ENCODE results near the gene UQCC5.

The UQCC5 gene, protein sequence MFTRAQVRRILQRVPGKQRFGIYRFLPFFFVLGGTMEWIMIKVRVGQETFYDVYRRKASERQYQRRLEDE

DNA sequence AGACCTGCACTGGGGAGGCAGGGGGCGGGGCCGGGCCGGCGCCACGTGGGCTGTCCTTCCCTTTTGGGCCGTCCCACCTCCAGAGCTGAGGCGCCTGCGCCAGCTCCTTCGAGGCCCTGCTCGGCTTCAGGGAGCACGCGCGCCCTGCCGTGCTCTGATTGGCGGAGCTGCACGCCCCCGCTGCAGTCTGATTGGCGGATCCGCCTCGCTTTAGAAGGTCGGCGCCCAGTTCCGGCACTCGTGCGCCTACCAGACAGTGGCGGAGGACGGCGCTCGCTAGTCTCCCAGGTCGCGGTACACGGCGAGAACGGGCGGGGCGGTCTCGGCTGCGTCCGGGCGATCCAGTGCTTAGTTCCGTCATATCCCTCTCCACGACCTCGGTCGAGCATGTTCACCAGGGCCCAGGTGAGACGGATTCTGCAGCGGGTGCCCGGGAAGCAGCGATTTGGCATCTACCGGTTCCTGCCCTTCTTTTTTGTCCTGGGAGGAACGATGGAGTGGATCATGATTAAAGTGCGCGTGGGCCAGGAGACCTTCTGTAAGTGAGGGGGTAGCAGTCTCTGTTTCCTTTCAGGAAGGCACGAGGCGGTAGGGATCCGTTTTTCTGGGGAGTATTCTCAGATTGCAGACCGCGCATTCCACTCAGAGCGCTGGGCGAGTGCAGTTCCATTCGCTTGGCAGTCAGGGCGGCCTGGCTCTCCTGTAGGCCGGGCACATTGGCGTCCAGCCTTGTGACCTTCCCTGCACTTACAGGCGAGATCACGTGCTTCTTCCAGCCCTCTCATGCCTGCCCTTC is at the start of gene UQCC5:
Gene UQCC5, plus strand, starts transcription at position 237 of the 796 bp plus-strand sequence. Its CDS starts 151 bp downstream, at position 388.
- peak; percentile 95 for DNase-seq

DNA sequence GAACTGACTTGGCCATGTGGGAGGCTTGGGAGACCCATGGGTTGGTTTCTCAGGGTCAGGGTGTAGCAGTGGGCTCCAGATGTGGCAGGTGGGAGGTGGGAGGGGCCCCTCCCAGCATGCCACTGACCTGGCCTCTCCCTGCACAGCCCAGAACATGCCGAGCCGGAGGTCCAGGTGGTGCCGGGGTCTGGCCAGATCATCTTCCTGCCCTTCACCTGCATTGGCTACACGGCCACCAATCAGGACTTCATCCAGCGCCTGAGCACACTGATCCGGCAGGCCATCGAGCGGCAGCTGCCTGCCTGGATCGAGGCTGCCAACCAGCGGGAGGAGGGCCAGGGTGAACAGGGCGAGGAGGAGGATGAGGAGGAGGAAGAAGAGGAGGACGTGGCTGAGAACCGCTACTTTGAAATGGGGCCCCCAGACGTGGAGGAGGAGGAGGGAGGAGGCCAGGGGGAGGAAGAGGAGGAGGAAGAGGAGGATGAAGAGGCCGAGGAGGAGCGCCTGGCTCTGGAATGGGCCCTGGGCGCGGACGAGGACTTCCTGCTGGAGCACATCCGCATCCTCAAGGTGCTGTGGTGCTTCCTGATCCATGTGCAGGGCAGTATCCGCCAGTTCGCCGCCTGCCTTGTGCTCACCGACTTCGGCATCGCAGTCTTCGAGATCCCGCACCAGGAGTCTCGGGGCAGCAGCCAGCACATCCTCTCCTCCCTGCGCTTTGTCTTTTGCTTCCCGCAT is 49.2 kb upstream of the UQCC5 start:
- DNase-seq = no peak

DNA sequence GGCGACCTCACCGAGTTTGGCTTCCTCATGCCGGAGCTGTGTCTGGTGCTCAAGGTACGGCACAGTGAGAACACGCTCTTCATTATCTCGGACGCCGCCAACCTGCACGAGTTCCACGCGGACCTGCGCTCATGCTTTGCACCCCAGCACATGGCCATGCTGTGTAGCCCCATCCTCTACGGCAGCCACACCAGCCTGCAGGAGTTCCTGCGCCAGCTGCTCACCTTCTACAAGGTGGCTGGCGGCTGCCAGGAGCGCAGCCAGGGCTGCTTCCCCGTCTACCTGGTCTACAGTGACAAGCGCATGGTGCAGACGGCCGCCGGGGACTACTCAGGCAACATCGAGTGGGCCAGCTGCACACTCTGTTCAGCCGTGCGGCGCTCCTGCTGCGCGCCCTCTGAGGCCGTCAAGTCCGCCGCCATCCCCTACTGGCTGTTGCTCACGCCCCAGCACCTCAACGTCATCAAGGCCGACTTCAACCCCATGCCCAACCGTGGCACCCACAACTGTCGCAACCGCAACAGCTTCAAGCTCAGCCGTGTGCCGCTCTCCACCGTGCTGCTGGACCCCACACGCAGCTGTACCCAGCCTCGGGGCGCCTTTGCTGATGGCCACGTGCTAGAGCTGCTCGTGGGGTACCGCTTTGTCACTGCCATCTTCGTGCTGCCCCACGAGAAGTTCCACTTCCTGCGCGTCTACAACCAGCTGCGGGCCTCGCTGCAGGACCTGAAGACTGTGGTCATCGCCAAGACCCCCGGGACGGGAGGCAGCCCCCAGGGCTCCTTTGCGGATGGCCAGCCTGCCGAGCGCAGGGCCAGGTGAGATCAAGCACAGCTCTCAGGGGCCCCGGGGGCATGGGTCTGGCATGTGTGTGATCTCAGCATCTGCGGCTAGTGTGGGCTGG is 48.4 kb upstream of the UQCC5 start:
- no peak for DNase-seq

DNA sequence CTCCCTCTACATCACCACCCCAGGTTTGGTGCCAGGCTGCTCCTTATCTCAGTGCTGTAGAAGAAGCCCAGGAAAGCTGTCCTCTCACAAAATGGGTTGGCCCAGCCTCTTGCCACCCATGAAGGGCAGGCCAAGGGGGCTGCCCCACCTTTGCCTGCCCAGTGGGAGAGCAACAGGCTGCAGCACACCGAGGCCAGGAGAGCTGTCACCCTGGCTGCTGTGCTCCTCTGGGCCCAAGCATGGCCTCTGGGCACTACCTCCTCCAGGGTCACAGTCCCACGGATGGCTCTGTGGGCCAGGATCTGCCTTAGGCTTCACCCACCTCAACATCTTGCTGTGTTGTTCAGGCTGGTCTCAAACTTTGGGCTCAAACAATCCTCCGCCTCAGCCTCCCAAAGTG is 47.7 kb upstream of the UQCC5 start:
- no peak for DNase-seq

DNA sequence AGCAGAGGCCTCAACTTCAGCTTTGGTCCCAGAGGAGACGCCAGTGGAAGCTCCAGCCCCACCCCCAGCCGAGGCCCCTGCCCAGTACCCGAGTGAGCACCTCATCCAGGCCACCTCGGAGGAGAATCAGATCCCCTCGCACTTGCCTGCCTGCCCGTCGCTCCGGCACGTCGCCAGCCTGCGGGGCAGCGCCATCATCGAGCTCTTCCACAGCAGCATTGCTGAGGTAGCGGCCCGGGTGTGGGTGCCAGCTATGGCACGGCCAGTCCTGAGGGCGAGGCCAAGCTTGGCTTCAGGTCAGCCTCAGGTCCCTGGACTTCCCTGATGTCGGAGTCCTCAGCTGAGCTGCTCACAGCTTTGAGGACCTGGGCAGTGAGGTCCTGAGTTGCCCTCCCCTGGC is 47.0 kb upstream of the UQCC5 start:
- DNase-seq = no peak

DNA sequence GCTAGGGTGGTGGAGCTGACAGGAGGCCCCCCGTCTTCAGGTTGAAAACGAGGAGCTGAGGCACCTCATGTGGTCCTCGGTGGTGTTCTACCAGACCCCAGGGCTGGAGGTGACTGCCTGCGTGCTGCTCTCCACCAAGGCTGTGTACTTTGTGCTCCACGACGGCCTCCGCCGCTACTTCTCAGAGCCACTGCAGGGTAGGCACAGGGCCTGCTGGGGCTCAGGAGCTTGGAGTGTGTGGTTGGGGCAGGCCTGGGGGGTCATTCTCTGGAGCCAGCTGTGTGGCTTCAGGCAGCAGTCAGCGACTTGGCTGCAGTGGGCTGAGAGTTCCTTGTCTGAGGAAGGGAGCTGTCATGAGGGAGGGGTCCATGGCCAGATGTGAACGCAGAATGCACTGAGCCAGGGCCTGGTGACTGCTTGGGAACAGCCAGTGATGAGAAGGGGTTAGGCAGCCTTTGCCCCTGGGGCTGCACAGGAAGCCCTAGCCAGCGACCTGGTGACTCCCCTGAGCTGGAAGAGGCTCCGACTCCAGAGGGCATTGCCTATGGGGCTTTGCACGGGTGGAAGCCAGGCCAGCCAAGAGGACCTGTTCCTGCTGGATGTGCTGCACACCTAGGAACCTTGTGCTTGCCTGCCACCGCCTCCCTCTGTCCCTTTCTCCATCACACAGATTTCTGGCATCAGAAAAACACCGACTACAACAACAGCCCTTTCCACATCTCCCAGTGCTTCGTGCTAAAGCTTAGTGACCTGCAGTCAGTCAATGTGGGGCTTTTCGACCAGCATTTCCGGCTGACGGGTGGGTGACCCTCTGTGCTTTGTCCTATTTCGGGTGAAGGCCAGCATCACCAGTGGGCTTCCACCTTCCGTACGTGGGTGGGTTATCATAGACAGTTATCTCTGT is 46.1 kb upstream of the UQCC5 start:
- DNase-seq = no peak

DNA sequence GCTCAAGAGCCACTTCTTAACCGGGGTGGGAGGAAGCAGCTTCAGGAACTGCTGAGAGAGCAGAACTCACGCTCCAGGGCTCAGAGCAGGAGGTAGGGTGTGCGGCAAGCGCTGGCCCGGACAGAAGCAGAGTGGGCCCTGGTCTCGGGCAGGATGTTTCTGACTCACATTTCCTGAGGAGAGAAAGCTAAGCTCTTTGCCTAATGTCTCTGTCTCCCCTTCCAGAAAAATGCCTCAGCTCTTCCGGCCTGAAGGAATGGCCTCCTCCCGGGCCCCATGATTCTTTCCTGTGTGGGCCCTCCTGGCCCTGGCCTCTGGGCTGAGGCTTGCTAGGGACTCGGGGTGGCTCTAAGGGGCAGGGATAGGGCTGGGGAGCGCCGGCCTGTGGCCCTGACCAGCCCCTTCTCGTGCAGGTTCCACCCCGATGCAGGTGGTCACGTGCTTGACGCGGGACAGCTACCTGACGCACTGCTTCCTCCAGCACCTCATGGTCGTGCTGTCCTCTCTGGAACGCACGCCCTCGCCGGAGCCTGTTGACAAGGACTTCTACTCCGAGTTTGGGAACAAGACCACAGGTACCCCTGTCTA is 45.4 kb upstream of the UQCC5 start:
- DNase-seq = no peak

DNA sequence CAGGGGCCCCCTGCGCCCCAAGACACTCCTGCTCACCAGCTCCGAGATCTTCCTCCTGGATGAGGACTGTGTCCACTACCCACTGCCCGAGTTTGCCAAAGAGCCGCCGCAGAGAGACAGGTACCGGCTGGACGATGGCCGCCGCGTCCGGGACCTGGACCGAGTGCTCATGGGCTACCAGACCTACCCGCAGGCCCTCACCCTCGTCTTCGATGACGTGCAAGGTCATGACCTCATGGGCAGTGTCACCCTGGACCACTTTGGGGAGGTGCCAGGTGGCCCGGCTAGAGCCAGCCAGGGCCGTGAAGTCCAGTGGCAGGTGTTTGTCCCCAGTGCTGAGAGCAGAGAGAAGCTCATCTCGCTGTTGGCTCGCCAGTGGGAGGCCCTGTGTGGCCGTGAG is 44.3 kb upstream of the UQCC5 start:
- DNase-seq = no peak

DNA sequence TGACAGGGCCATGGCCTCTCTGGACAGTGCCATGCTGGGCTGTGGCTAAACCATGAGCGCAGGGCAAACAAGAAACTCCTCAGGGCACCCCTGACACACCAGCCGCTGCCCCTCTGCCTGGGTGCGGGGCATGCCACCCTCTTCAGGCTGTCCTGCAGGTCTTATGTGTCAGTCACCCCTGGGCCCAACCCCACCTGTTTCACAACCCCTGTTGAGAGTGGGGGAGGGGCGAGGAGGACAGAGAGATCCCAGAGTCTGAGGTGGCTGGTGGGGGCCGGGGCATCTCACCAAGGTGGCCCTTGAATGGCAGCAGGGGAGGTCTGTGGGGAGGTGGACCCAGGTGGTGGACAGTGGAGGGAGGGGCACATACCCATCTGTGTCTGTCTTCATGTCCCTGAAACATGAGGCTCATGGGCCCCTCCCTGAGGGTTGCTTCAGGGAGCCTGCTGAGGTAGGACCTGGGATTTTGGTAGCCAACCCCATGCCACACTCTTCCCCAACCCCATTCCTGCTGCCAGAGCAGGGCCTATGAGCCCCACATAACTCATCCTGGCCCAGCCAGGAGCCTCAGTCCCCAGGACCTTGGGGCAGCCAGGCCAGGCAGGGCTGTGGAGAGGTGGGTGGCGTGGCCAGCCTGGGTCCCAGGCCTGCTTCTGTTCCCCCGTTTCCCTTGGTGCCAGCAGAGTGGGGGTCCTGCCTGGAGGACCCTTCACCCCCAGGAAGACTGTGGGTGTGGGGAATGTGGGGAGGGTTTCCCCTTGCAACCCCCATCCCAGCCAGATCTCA is 43.0 kb upstream of the UQCC5 start:
- DNase-seq = no peak

DNA sequence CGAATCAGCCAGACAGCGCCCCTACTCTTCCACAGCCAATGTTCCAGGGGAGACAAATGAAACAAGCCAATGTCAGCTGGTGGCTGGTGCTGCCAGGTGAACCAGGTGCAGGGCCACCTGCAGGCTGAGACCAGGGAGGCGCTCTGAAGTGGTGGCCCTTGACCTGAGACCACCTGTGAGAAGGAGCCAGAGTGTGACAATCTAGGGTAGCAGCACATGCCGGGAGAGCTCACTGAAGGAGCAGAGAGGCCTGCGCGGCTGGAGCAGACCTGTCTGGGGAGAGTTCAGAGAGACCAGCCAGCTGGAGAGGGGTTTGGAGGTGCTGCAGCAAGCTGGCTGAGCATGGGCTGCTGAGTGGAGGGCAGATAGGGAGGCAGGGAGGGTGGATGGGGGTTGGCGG is 42.0 kb upstream of the UQCC5 start:
- DNase-seq = peak; percentile 48

DNA sequence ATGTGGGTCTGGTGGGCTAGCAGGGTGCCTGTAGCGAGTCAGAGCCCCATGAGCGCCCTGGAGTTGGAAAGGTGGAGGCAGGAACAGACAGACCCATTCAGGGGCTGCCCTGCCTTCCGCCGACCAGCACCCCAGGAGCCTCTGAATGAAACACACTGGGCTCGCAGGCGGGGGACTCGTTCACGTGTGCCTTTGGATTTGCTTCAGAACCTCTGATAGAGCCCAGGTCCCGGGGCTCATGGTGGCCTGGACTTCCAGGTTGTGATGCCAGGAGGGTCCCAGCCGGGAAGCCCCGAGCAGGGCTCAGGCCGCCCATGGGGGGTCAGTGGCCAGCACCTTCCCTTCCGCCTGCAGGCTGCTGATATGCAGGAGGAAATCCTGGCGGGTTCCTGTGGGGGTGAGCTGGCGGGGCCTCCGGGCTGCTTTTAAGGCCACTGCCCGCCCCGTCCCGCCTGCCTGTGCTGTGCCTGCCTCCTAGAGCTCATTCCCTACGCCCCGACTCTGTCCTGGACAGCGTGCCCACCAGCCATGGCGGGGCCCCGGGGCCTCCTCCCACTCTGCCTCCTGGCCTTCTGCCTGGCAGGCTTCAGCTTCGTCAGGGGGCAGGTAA is 41.4 kb upstream of the UQCC5 start, which contains the start of gene STAB1:
Gene STAB1, plus strand, starts transcription at position 453 of the 610 bp plus-strand sequence. Its CDS starts 76 bp downstream, at position 529.
- no peak for DNase-seq

DNA sequence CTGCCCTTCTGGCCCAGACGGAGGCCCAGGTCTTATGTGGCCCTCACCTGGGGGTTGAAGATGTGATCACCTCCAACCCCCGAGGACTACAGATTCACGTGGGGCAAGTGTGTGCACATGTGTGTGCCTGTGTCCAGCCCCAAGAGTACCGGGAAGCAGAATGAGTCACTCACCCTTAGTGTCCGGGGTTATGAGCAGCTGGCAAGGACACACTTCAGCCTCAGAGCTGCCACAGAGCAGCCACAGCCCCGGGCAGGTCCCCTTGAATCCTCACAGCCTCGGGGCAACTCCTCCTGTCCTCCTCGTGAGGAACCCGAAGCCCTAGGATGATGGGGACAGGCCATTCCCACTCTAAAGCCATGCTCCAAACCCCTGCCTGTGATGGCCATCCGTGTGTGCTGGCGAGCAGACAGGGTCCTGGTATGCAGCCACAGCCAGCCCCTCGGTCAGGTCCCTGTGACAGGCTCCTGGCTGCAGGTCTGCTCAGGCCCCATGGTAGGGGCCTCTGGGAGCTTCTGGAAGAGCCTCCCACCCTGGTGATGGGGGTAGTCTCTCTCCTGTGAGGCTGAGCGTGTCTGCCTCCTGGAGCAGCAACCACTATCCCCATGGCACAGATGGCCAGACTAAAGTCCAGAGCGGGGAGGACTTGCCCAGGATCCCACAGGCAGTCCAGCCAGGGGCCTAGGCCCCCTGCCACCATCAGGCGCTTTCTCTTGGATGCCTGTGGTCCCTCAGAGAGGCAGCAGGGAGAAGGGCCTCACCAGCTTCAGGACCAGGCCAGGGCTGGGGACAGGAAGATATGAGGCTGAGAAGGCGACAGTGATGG is 40.4 kb upstream of the UQCC5 start:
- DNase-seq = peak; percentile 55

DNA sequence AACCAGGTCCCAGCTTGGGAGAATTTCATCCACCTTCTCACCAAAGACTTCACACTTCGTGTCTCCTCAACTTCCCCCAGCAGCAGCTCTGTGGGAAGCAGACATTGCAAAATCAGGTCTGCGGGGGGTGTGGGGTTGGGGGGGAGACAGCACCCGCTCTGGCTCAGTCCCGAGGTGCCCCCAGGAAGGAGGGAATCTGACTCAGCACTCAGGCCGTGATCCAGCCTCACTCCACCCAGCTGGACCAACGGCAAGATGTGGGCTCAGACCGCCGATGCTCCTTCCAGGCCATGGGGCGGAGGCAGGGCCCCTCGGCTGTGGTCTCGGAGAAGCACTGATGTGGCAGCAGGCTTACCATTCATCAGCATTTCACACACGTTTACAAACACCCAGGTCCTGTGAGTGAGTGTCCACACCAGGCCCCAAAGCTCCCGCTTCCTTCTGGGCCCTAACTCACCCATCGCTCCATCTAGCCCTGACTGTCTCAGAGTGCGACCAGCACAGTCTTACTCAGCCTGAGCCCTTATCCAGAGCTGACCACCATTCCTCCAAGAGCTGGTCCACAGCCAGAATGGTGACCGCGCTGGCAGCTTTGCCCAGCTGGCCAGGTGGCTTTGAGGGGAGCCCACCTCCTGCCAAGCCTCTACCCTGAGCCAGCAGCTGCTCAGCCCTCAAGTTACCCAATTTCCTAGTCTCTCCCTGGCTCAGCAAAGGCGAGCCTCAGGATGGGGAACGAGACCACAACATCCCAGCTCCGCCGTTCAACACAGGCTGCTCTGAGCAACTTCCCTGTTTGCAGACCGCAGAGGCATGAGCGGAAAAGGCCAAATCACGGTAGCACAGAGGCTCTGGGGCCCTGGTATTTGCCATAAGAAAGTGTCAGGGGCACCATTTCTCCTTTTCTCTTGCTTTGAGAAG is 38.0 kb upstream of the UQCC5 start:
- DNase-seq = no peak

DNA sequence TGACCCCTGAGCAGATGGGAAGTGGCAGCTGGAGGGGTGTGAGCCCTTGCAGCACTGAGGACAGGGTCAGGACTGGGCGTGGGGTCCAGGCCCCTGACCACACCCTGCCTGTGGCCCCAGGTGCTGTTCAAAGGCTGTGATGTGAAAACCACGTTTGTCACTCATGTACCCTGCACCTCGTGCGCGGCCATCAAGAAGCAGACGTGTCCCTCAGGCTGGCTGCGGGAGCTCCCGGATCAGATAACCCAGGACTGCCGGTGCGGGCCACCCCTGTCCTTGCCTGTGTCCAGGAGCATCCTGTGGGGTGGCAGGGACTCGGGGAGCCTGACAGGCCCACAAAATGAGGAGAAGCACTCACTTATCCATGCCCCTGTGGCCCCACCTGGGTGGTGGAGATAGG is 35.4 kb upstream of the UQCC5 start:
- DNase-seq = no peak

DNA sequence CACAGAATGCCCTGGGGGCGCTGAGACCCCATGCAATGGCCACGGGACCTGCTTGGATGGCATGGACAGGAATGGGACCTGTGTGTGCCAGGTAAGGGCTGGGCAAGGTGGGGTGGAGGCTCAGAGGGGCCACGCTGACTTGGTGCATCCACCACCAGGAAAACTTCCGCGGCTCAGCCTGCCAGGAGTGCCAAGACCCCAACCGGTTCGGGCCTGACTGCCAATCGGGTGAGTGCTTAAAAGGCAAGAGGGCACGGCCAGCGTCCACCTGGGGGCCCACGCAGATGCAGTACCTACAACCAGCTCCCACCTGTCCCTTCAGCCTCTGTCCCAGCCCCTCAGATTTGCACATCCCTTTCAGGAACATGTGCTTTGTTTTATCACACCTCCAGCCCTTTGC is 34.4 kb upstream of the UQCC5 start:
- DNase-seq = no peak

DNA sequence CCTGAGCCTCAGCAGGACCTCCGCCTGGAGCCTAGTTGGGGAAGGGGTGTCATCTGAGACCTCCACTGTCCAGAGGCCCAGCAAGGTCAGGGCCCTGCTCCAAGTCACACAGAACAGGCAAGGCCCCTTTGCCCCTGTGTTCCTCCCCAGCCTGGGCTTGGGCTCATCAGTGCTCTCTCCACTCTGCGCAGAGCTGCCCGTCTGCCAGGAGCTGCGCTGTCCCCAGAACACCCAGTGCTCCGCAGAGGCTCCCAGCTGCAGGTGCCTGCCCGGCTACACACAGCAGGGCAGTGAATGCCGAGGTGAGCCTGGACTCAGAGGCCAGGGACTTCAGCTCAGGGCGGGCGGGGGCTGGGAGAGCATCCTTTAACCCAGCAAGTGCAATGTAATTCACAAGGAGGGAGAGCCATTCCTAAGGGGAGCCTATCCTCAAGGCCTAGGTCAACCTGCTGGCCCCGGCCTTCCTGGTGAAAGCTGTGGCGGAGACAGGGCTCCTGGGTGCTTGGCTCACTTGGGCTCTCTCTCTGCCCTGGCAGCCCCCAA is 33.5 kb upstream of the UQCC5 start:
- DNase-seq = no peak

DNA sequence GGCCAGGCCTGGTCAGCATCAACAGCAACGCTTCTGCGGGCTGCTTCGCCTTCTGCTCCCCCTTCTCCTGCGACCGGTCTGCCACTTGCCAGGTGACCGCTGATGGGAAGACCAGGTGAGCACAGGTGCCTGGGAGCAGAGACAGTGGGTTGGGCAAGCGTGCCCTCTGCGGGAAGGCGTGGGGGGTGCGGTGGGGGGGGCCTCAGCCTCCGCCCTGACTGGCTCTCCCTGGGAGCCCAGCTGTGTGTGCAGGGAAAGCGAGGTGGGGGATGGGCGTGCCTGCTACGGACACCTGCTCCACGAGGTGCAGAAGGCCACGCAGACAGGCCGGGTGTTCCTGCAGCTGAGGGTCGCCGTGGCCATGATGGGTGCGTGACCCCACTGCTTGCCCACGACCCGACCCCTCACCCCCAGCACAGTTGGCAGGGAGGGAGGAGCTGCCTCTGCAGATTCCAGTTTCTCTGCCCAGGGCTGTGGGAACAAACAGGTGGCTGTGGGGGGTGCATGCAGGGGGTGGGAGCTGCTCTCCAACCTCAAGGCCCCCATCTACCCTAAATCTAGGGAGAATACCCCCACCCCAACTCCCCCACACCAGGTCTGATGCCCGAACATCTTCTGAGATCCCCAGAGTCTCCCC is 32.5 kb upstream of the UQCC5 start:
- peak; percentile 62 for DNase-seq

Data from DMS53 (cell line).